Measurements from ENCODE around the gene GDI1. TPM values are rescaled to one million over a fixed set of nuclear protein-coding genes. Genes with fewer than 3 reads are reported as not detected.

The GDI1 gene
- total RNA-seq, 1 donor from 2014 or later: 82.6 TPM

DNA sequence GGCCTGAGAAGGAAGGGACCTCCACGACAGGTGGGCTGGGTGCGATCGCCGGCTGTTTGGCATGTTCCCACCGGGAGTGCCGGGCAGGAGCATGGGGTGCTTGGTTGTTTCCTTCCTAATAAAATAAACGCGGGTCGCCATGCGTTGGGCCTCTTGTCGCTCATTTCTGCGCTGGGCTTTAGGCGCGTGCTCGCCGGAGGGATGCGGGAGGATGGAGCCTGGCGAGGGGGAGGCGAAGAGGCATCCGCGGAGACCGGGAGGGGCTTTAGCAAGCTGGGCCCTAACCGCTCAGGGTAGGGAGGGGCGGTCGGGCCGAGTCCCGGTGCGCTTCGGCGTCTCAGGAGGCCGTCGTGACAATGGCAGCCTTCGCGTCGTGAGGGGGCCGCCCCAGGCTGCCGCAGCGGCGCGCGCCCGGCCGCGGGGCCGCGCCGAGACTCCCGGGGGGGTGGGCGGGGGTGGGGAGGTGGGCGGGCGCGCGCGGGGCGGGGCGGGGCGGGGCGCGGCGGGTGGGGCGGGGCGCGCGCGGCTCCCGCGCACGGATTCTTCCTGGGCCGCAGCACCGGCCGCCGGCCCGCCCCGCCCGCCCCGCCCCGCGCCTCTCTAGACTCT lies 476 bp upstream of the GDI1 start:
- no peak for DNase-seq (ENCODE audit: low spot score)

GRCh38 chrX:154437971-154438893 lies 1.3 kb downstream of the GDI1 start:
- no peak for DNase-seq (ENCODE audit: low spot score)

DNA sequence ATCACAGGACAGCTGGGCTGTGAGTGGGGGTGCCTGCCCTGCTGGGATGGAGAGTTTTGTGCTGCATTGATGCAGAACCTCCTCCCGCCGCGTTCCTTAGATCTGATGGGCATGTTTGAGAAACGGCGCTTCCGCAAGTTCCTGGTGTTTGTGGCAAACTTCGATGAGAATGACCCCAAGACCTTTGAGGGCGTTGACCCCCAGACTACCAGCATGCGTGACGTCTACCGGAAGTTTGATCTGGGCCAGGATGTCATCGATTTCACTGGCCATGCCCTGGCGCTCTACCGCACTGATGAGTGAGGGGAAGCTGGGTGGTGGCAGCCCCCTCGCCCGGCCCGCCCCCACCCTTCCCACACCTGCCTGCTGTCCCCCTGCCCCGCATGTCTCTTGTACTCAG lies 2.9 kb downstream of the GDI1 start:
- no peak for DNase-seq (ENCODE audit: low spot score)

DNA sequence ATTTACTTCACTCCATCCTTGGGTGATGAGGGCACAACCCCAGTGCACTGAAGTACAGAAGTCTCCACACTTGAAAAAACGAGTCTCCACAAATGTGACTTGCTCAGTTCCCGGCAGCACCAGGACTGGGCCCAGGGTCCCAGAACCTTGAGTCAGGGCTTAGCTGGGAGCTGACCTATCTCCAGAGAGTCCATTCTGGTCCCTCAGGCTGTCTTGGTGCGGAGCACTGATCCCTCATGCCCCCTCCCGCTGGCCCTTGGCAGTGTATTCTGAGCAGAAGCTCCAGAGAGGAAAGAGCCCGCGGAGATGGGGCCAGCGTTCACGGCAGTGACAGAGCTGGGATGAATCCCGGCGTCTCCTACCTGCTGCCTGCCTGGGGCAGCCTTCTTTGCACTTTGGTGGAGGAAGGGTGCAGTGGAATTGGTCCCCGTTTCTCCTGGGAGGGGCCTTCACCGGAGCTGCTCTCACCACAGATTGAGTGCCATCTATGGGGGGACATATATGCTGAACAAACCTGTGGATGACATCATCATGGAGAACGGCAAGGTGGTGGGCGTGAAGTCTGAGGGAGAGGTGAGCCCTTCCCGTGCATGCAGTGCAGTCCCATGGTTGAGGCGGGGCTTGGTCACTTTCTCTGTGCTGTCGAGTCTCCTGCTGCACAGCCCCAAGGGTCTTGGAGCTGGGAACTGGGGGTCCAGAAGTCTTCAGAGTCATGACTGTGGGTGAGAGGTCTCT lies 3.8 kb downstream of the GDI1 start:
- DNase-seq (ENCODE audit: low spot score): no peak

DNA sequence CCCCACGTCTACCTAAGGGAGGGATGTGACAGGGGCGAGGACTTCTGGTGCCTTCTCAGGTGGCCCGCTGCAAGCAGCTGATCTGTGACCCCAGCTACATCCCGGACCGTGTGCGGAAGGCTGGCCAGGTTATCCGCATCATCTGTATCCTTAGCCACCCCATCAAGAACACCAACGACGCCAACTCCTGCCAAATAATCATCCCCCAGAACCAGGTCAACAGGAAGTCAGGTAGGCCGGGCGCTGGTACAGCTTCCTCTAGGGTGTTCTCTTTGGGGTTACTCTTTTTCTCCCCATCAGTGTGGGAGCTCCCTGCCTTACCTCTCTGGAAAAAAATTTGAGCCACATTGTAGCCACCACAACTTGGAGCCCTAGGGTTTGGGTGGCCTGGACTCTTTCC lies 4.6 kb downstream of the GDI1 start:
- DNase-seq (ENCODE audit: low spot score): no peak

DNA sequence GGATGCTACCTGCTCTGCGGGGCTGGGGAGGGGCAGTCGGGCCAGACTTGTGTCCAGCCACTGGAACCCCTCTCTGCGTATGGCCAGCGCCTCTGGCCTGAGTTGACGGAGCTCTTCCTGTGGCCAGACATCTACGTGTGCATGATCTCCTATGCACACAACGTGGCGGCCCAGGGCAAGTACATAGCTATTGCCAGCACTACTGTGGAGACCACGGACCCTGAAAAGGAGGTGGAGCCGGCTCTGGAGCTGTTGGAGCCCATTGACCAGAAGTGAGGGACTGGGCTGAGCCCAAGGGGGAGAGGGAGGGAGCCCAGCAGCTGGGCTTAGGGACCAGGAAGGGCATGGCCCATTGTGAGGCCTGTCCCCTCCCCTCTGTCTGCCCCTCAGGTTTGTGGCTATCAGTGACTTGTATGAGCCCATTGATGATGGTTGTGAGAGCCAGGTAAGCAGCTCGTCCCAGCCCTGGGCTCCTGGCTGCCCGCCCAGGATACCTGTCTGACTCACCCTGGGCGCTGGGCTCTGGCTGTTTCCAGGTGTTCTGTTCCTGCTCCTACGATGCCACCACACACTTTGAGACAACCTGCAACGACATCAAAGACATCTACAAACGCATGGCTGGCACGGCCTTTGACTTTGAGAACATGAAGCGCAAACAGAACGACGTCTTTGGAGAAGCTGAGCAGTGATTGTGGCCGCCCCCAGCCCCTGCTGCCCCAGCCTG lies 5.2 kb downstream of the GDI1 start:
- no peak for DNase-seq (ENCODE audit: low spot score)

- DNase-seq (ENCODE audit: low spot score): no peak
Observed at GRCh38 chrX:154443479-154443910, 6.5 kb downstream of the GDI1 start.

- no peak for DNase-seq (ENCODE audit: low spot score)
Observed at GRCh38 chrX:154443992-154444754, 7.2 kb downstream of the GDI1 start, which contains the start of gene FAM50A. Gene FAM50A (plus strand): TSS chrX:154444141. CDS start chrX:154444236, 95 bp downstream.

- DNase-seq (ENCODE audit: low spot score): no peak
Observed at GRCh38 chrX:154444755-154445246, 7.8 kb downstream of the GDI1 start.

DNA sequence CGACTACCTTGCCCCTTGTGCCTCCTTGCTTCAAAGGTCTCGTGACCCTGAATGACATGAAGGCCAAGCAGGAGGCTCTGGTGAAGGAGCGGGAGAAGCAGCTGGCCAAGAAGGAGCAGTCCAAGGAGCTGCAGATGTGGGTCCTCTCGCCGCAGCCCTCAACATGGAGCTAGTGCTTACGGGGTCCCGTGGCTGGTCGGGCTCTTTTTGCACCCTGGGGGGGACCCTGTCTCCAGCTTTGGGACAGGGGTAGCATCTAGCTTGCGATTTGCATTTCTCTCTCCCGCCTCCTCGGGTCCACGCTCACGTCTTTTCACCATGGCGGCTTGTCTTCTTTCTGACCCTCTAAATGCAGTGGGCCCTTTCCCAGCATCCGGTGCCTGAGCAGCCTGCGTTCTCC lies 8.8 kb downstream of the GDI1 start:
- DNase-seq (ENCODE audit: low spot score): no peak

DNA sequence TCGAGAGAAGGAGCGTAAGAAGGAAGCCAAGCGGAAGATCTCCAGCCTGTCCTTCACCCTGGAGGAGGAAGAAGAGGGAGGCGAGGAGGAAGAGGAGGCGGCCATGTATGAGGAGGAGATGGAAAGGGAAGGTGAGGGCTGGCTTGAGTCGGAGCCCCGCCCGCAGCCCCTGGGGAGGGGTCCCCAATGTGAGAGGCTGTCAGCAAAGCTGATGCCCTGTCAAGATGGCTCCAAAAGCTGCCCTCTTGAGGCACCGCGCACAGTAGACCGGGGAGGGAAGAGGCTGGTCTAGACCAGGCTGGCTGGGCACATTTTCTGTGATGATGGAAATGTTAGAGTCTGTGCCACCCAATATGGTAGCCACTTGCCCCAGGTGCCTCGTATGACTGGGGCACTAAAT lies 9.5 kb downstream of the GDI1 start:
- no peak for DNase-seq (ENCODE audit: low spot score)

DNA sequence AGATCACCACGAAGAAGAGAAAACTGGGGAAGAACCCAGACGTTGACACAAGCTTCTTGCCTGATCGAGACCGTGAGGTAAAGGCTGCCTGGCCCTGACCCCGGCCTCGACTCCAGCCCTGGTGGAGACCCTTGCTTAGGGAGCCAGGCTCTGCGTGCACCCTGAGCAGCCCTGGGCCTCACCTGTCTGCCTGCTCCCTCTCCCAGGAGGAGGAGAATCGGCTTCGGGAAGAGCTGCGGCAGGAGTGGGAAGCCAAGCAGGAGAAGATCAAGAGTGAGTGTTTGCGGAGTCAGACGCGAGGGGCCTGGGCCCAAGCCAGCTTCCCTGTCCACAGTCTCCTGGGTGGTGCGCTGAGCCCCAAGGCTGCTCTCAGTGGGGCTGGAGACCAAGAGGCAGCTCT lies 11.5 kb downstream of the GDI1 start:
- no peak for DNase-seq (ENCODE audit: low spot score)

GRCh38 chrX:154449618-154450017 lies 12.7 kb downstream of the GDI1 start:
- no peak for DNase-seq (ENCODE audit: low spot score)

- DNase-seq (ENCODE audit: low spot score): no peak
Observed at GRCh38 chrX:154450312-154450711, 13.4 kb downstream of the GDI1 start.

GRCh38 chrX:154452823-154453222 lies 15.9 kb downstream of the GDI1 start:
- DNase-seq (ENCODE audit: low spot score): no peak

GRCh38 chrX:154457491-154458115 lies 20.6 kb downstream of the GDI1 start:
- no peak for DNase-seq (ENCODE audit: low spot score)

GRCh38 chrX:154458116-154458953 lies 21.4 kb downstream of the GDI1 start, which contains the start of gene PLXNA3:
Gene PLXNA3 (plus strand): TSS chrX:154458281. CDS start chrX:154460184, 1,903 bp downstream.
- no peak for DNase-seq (ENCODE audit: low spot score)

GRCh38 chrX:154458954-154459778 lies 22.2 kb downstream of the GDI1 start:
- DNase-seq (ENCODE audit: low spot score): no peak
